IMR-90 (cell line): ENCODE data around the gene CDKAL1. TPM values are rescaled to one million over a fixed set of nuclear protein-coding genes. Genes with fewer than 3 reads are reported as not detected.

Experiments
- ATAC-seq: fragments of 200-7000 bp; cut with Tn5 transposase; 2 replicates; pipeline ENCODE4 v1.9.1; 2020; ENCODE audit warnings: low read depth, mild to moderate bottlenecking, moderate library complexity
- BruUV-seq: library from RNA; stranded (reverse); fragments of 400-500 nt; replicated peaks from 2 replicates; lab custom pipeline; 2021; lab: Mats Ljungman, UMichigan
- CTCF ChIA-PET: fragments of 300-600 bp; formaldehyde crosslinking; extraction: SDS; loops from one replicate; lab custom pipeline; 2021; ENCODE audit warnings: antibody characterized with exemption; lab: Yijun Ruan, JAX
- POLR2A ChIA-PET: fragments of 300-600 bp; sonication (Branson Sonifier 250); formaldehyde crosslinking; loops from one replicate; lab custom pipeline; 2022; ENCODE audit warnings: antibody characterized with exemption; ENCODE audit not compliant: unreplicated experiment; lab: Charles Lee
- DNase-seq: peaks from one replicate; pipeline ENCODE4 v3.0.0; 2013
- H2AFZ ChIP-seq: replicated peaks from 2 replicates; pipeline ENCODE3; 2013; ENCODE audit warnings: low read length, mild to moderate bottlenecking; ENCODE audit not compliant: poor library complexity
- H2AK5ac ChIP-seq: 2 replicates; pipeline ENCODE4 v1.6.1; 2013; ENCODE audit warnings: low read depth, low read length, inconsistent platforms
- H2AK9ac ChIP-seq: replicated peaks from 2 replicates; pipeline ENCODE3; 2013; ENCODE audit warnings: mild to moderate bottlenecking, low read depth, low read length, moderate library complexity; ENCODE audit not compliant: poor library complexity
- H2BK120ac ChIP-seq: 2 replicates; pipeline ENCODE4 v1.6.1; 2013; ENCODE audit warnings: low read depth, low read length, inconsistent platforms
- H2BK15ac ChIP-seq: 3 replicates; pipeline ENCODE4 v1.6.1; 2013; ENCODE audit warnings: low read depth, low read length, inconsistent platforms
- H2BK20ac ChIP-seq: 2 replicates; pipeline ENCODE4 v1.6.1; 2013; ENCODE audit warnings: low read depth, mild to moderate bottlenecking, inconsistent platforms, low read length, moderate library complexity
- H2BK5ac ChIP-seq: 2 replicates; pipeline ENCODE4 v1.6.1; 2013; ENCODE audit warnings: mild to moderate bottlenecking, low read depth, low read length, inconsistent platforms; ENCODE audit not compliant: poor library complexity, severe bottlenecking
- H3K14ac ChIP-seq: replicated peaks from 2 replicates; pipeline ENCODE4 v1.6.1; 2013; ENCODE audit warnings: low read depth, low read length, inconsistent platforms
- H3K18ac ChIP-seq: 2 replicates; pipeline ENCODE4 v1.6.1; 2013; ENCODE audit warnings: low read depth, low read length, control low read depth
- H3K23ac ChIP-seq: 2 replicates; pipeline ENCODE4 v1.6.1; 2013; ENCODE audit warnings: low read depth, low read length, inconsistent platforms
- H3K27ac ChIP-seq: 2 replicates; pipeline ENCODE4 v1.5.1; 2013; ENCODE audit warnings: mild to moderate bottlenecking, control low read depth, low read length; ENCODE audit not compliant: insufficient read depth
- H3K27me3 ChIP-seq: 2 replicates; pipeline ENCODE4 v1.6.1; 2013; ENCODE audit warnings: low read length; ENCODE audit not compliant: control insufficient read depth, insufficient read depth
- H3K36me3 ChIP-seq: 2 replicates; pipeline ENCODE4 v1.6.1; 2013; ENCODE audit warnings: low read length, mixed read lengths; ENCODE audit not compliant: control insufficient read depth, insufficient read depth
- H3K4ac ChIP-seq: 2 replicates; pipeline ENCODE4 v1.6.1; 2013; ENCODE audit warnings: low read depth, low read length, inconsistent platforms
- H3K4me1 ChIP-seq: 2 replicates; pipeline ENCODE4 v1.6.1; 2013; ENCODE audit warnings: low read length, mixed read lengths; ENCODE audit not compliant: control insufficient read depth, insufficient read depth
- H3K4me2 ChIP-seq: 2 replicates; pipeline ENCODE4 v1.6.1; 2013; ENCODE audit warnings: low read depth, mild to moderate bottlenecking, control low read depth, low read length, moderate library complexity
- H3K4me3 ChIP-seq: 2 replicates; pipeline ENCODE4 v1.5.1; 2013; ENCODE audit warnings: low read depth, mild to moderate bottlenecking, control low read depth, low read length, moderate library complexity; ENCODE audit not compliant: insufficient read depth
- H3K56ac ChIP-seq: 2 replicates; pipeline ENCODE4 v1.6.1; 2013; ENCODE audit warnings: low read length, inconsistent platforms; ENCODE audit not compliant: insufficient read depth; ENCODE audit errors: extremely low read depth
- H3K79me1 ChIP-seq, 2 experiments: 2 replicates each; pipeline ENCODE4 v1.6.1; 2013; ENCODE audit warnings: low read length in 2 of 2, inconsistent platforms in 1 of 2, low read depth in 1 of 2
- H3K9ac ChIP-seq: 2 replicates; pipeline ENCODE4 v1.6.1; 2013; ENCODE audit warnings: low read depth, low read length, control low read depth
- H3K9me1 ChIP-seq: 2 replicates; pipeline ENCODE4 v1.6.1; 2013; ENCODE audit warnings: low read length, inconsistent platforms; ENCODE audit not compliant: insufficient read depth
- H3K9me3 ChIP-seq: 2 replicates; pipeline ENCODE4 v1.6.1; 2013; ENCODE audit warnings: low read length; ENCODE audit not compliant: control insufficient read depth, insufficient read depth
- H4K20me1 ChIP-seq: 2 replicates; pipeline ENCODE4 v1.6.1; 2013; ENCODE audit warnings: low read length, inconsistent platforms; ENCODE audit not compliant: insufficient read depth
- H4K5ac ChIP-seq: 2 replicates; pipeline ENCODE4 v1.6.1; 2013; ENCODE audit warnings: mild to moderate bottlenecking, low read depth, low read length, control low read depth
- H4K8ac ChIP-seq, 2 experiments: 2 replicates each; pipeline ENCODE4 v1.6.1; 2013; ENCODE audit warnings: low read depth in 2 of 2, low read length in 2 of 2, control low read depth in 1 of 2, inconsistent platforms in 1 of 2
- H4K91ac ChIP-seq: 2 replicates; pipeline ENCODE4 v1.6.1; 2013; ENCODE audit warnings: low read depth, low read length, inconsistent platforms; ENCODE audit not compliant: insufficient read depth
- BHLHE40 ChIP-seq: fragments of 150-350 bp; IDR thresholded peaks from 2 replicates; pipeline ENCODE4 v1.6.1; 2016; ENCODE audit warnings: mild to moderate bottlenecking, low read depth, low read length
- CEBPB ChIP-seq: IDR thresholded peaks from 2 replicates; pipeline ENCODE4 v1.6.1; 2012; ENCODE audit warnings: low read depth, low read length, improper control_type of control experiment
- CHD1 ChIP-seq: IDR thresholded peaks from 2 replicates; pipeline ENCODE4 v1.6.1; 2012; ENCODE audit warnings: low read depth, low read length, improper control_type of control experiment
- FOS ChIP-seq: fragments of 150-350 bp; IDR thresholded peaks from 2 replicates; pipeline ENCODE4 v1.6.1; 2016; ENCODE audit warnings: low read depth, low read length
- MAFK ChIP-seq: IDR thresholded peaks from 2 replicates; pipeline ENCODE4 v1.6.1; 2012; ENCODE audit warnings: low read depth, low read length, improper control_type of control experiment
- MAZ ChIP-seq: IDR thresholded peaks from 2 replicates; pipeline ENCODE4 v1.6.1; 2012; ENCODE audit warnings: low read depth, mild to moderate bottlenecking, low read length, improper control_type of control experiment, moderate library complexity, borderline replicate concordance
- MXI1 ChIP-seq: IDR thresholded peaks from 2 replicates; pipeline ENCODE4 v1.6.1; 2012; ENCODE audit warnings: low read depth, mild to moderate bottlenecking, low read length, moderate library complexity, borderline replicate concordance
- NFE2L2 ChIP-seq: fragments of 150-350 bp; IDR thresholded peaks from 2 replicates; pipeline ENCODE4 v1.6.1; 2016; ENCODE audit warnings: low read depth, mild to moderate bottlenecking, low read length
- POLR2A ChIP-seq: IDR thresholded peaks from 2 replicates; pipeline ENCODE4 v1.6.1; 2012; ENCODE audit warnings: mild to moderate bottlenecking, low read depth, low read length
- RAD21 ChIP-seq: IDR thresholded peaks from 2 replicates; pipeline ENCODE4 v1.6.1; 2012; ENCODE audit warnings: low read length, improper control_type of control experiment
- RCOR1 ChIP-seq: IDR thresholded peaks from 2 replicates; pipeline ENCODE4 v1.6.1; 2012; ENCODE audit warnings: mild to moderate bottlenecking, low read length, improper control_type of control experiment; ENCODE audit not compliant: insufficient replicate concordance
- RFX5 ChIP-seq: IDR thresholded peaks from 2 replicates; pipeline ENCODE4 v1.8.0; 2012; ENCODE audit warnings: low read depth, mild to moderate bottlenecking, low read length, moderate library complexity
- SMC3 ChIP-seq: fragments of 150-350 bp; IDR thresholded peaks from 2 replicates; pipeline ENCODE4 v1.6.1; 2016; ENCODE audit warnings: low read depth, mild to moderate bottlenecking, antibody characterized with exemption, low read length, moderate library complexity
- WGBS, 2 experiments: methylation state at CpG; one replicate each; pipeline versions ENCODE4 v1.1.5 to v1.1.7; 2013; ENCODE audit warnings: missing lambda C conversion rate in 2 of 2; ENCODE audit not compliant: insufficient read length in 1 of 2; ENCODE audit errors: extremely low coverage in 2 of 2; 5-methylcytosine and 5-hydroxymethylcytosine counted together
- dilution Hi-C: fragments of 300-500 bp; cut with HindIII; formaldehyde crosslinking; loops from one replicate; pipeline ENCODE4 v1.14.3; 2018; ENCODE audit warnings: low sequenced_read_pairs; ENCODE audit not compliant: unreplicated experiment
- in situ Hi-C: fragments of 300-500 bp; cut with MboI; formaldehyde crosslinking; loops from 3 replicates; pipeline ENCODE4 v1.14.3; 2019; ENCODE audit warnings: low sequenced_read_pairs, inconsistent platforms, mixed read lengths
- intact Hi-C: fragments of 100-400 bp; cut with micrococcal nuclease; formaldehyde crosslinking; loops from 2 replicates; pipeline ENCODE4 v1.10.0; 2022
- polyA plus RNA-seq, 3 experiments: library from polyadenylated mRNA; depleted of rRNA; stranded (reverse); fragments of >200 nt; gene quantifications; 2 replicates each; pipeline ENCODE4 v1.2.3, GENCODE V29; 2012; ENCODE audit warnings: low replicate concordance in 1 of 3
- total RNA-seq: library from RNA; depleted of rRNA; stranded (reverse); fragments of >200 nt; gene quantifications from 2 replicates; pipeline ENCODE4 v1.2.3, GENCODE V29; 2012
- TF ChIP-seq, protein P1 (sequence below): fragments of 150-350 bp; IDR thresholded peaks from 2 replicates; pipeline ENCODE4 v1.6.1; 2016; ENCODE audit warnings: low read depth, mild to moderate bottlenecking, low read length, moderate library complexity, borderline replicate concordance
- TF ChIP-seq, protein P2 (sequence below): fragments of 150-350 bp; IDR thresholded peaks from 2 replicates; pipeline ENCODE4 v1.6.1; 2017; ENCODE audit warnings: mild to moderate bottlenecking, antibody characterized with exemption, low read length, low read depth
- TF ChIP-seq, protein P3 (sequence below): conservative IDR thresholded peaks from 2 replicates; pipeline ENCODE4 v1.5.1; 2012; ENCODE audit warnings: mild to moderate bottlenecking, low read depth, low read length, improper control_type of control experiment

CDKAL1 gene
- total and polyA plus RNA-seq, 2 of the 4 experiments (the other 2 are of a cell fraction): 3.7 to 13.1 TPM

- Histone ChIP-seq H3K23ac (no peak overlapping the region), H3K14ac (no peak overlapping the region), H2BK15ac (no peak overlapping the region), H2BK20ac (no peak overlapping the region), H3K4me1 (no peaks in the 10 kb centered on the region), H3K79me1 (peaks cover 0 to 3% of the 10 kb centered on the region in 2 experiments; a peak in 2 of 4 replicates), H4K5ac (no peak overlapping the region), H2BK120ac (no peak overlapping the region), H3K9me1 (no peaks in the 10 kb centered on the region), H3K4me3 (no peak overlapping the region), H3K4me2 (no peak overlapping the region), H3K56ac (no peak overlapping the region), H2AK9ac (no peak overlapping the region), H4K91ac (no peak overlapping the region), H3K9ac (no peak overlapping the region), H3K27me3 (no peaks in the 10 kb centered on the region), H3K27ac (no peak overlapping the region), H2AK5ac (no peak overlapping the region), H3K18ac (no peak overlapping the region), H3K4ac (no peak overlapping the region), H4K8ac (no peak overlapping the region), H3K9me3 (no peaks in the 10 kb centered on the region), H3K36me3 (no peaks in the 10 kb centered on the region), H2BK5ac (no peak overlapping the region), H4K20me1 (no peaks in the 10 kb centered on the region), H2AFZ (no peak overlapping the region)
- TF ChIP-seq FOS (no peak), NFE2L2 (no peak), RFX5 (no peak), CHD1 (no peak), RCOR1 (no peak), MAFK (no peak), MXI1 (no peak), RAD21 (no peak), POLR2A (no peak), SMC3 (no peak), CEBPB (no peak), BHLHE40 (no peak), MAZ (no peak)
- TF ChIP-seq, protein P1, sequence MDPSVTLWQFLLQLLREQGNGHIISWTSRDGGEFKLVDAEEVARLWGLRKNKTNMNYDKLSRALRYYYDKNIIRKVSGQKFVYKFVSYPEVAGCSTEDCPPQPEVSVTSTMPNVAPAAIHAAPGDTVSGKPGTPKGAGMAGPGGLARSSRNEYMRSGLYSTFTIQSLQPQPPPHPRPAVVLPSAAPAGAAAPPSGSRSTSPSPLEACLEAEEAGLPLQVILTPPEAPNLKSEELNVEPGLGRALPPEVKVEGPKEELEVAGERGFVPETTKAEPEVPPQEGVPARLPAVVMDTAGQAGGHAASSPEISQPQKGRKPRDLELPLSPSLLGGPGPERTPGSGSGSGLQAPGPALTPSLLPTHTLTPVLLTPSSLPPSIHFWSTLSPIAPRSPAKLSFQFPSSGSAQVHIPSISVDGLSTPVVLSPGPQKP: no peak
- TF ChIP-seq, protein P2, sequence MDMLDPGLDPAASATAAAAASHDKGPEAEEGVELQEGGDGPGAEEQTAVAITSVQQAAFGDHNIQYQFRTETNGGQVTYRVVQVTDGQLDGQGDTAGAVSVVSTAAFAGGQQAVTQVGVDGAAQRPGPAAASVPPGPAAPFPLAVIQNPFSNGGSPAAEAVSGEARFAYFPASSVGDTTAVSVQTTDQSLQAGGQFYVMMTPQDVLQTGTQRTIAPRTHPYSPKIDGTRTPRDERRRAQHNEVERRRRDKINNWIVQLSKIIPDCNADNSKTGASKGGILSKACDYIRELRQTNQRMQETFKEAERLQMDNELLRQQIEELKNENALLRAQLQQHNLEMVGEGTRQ: no peak
- TF ChIP-seq, protein P3, sequence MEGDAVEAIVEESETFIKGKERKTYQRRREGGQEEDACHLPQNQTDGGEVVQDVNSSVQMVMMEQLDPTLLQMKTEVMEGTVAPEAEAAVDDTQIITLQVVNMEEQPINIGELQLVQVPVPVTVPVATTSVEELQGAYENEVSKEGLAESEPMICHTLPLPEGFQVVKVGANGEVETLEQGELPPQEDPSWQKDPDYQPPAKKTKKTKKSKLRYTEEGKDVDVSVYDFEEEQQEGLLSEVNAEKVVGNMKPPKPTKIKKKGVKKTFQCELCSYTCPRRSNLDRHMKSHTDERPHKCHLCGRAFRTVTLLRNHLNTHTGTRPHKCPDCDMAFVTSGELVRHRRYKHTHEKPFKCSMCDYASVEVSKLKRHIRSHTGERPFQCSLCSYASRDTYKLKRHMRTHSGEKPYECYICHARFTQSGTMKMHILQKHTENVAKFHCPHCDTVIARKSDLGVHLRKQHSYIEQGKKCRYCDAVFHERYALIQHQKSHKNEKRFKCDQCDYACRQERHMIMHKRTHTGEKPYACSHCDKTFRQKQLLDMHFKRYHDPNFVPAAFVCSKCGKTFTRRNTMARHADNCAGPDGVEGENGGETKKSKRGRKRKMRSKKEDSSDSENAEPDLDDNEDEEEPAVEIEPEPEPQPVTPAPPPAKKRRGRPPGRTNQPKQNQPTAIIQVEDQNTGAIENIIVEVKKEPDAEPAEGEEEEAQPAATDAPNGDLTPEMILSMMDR: no peak
- no CpG with 5 or more reads among the region's 6 CpGs for WGBS, 2 experiments
- no peak for ATAC-seq
- dilution Hi-C loops: no loop called here
- in situ Hi-C loops: no loop called here
- BruUV-seq: no TSS peak
- DNase-seq: no peak
- ChIA-PET CTCF (interaction anchor here (0.5 kb wide), 1 partner anchor 10 kb away, joined by 3 read pairs; no protein-coding TSS in a partner anchor), POLR2A (no interaction called here)
- intact Hi-C loops: no loop called here
Observed at GRCh38 chr6:20724443-20725190, 190.4 kb downstream of the CDKAL1 start.
